ENCODE results near the gene LPCAT1.
"Not testable (repeated sequence)": the region's sequence is repeated elsewhere in the genome, so short reads cannot be mapped to it uniquely, and the experiment has no call there.

Gene LPCAT1

GRCh38 chr5:1520791-1521453, 2.8 kb downstream of the LPCAT1 start:
- H3K27ac ChIP-seq: no peak overlapping the region
- no peak for TF ChIP-seq ZFX (IDR thresholded peaks at IDR 0.05)
- no peak for TF ChIP-seq CTCF (conservative IDR thresholded peaks at IDR 0.05)

- H3K27ac ChIP-seq: no peak overlapping the region
- no peak for TF ChIP-seq ZFX (IDR thresholded peaks at IDR 0.05)
- no peak for TF ChIP-seq CTCF (conservative IDR thresholded peaks at IDR 0.05)
These were observed 4.0 kb downstream of the LPCAT1 start for GRCh38 chr5:1519631-1520210.

GRCh38 chr5:1517838-1518237, 5.9 kb downstream of the LPCAT1 start:
- no peak for TF ChIP-seq CTCF (conservative IDR thresholded peaks at IDR 0.05)
- TF ChIP-seq ZFX (IDR thresholded peaks at IDR 0.05): no peak
- no peak overlapping the region for H3K27ac ChIP-seq

GRCh38 chr5:1516615-1517601, 6.9 kb downstream of the LPCAT1 start:
- H3K27ac ChIP-seq: no peak overlapping the region
- no peak for TF ChIP-seq CTCF (conservative IDR thresholded peaks at IDR 0.05)
- no peak for TF ChIP-seq ZFX (IDR thresholded peaks at IDR 0.05)

- no peak overlapping the region for H3K27ac ChIP-seq
- no peak for TF ChIP-seq CTCF (conservative IDR thresholded peaks at IDR 0.05)
- TF ChIP-seq ZFX (IDR thresholded peaks at IDR 0.05): no peak
These were observed 7.7 kb downstream of the LPCAT1 start for GRCh38 chr5:1515921-1516571.

- no peak for TF ChIP-seq CTCF (conservative IDR thresholded peaks at IDR 0.05)
- TF ChIP-seq ZFX (IDR thresholded peaks at IDR 0.05): no peak
- no peak overlapping the region for H3K27ac ChIP-seq
These were observed 8.3 kb downstream of the LPCAT1 start for GRCh38 chr5:1515311-1515920.

- H3K27ac ChIP-seq: not testable (repeated sequence)
These were observed 8.9 kb downstream of the LPCAT1 start for GRCh38 chr5:1514819-1515310.

All from C4-2B (cell line).